ENCODE measurements around the gene SRA1.
"Not testable (repeated sequence)": the region's sequence is repeated elsewhere in the genome, so short reads cannot be mapped to it uniquely, and the experiment has no call there.

The SRA1 gene

GRCh38 chr5:140593070-140593469 lies 35.8 kb upstream of the SRA1 start:
- not testable (repeated sequence) for H3K9me3 ChIP-seq (ENCODE audit: control insufficient read depth, insufficient read depth, low read length); H3K27me3 ChIP-seq (ENCODE audit: control insufficient read depth, insufficient read depth, low read length); H3K27ac ChIP-seq (ENCODE audit: low read depth, low read length); H3K36me3 ChIP-seq (ENCODE audit: control insufficient read depth, insufficient read depth, low read length); H3K4me1 ChIP-seq (ENCODE audit: control insufficient read depth, insufficient read depth, low read length)
- peak overlapping the region; percentile 44 for H3K4me3 ChIP-seq (ENCODE audit: low read depth, low read length)
- 0 out of 2 replicates have a peak overlapping the region, but pooled peaks have one; percentile 40 for H3K9ac ChIP-seq (ENCODE audit: low read depth, low read length)

- no peak overlapping the region for H3K27ac ChIP-seq (ENCODE audit: low read depth, low read length)
- no peaks in the 10 kb centered on the region for H3K36me3 ChIP-seq (ENCODE audit: control insufficient read depth, insufficient read depth, low read length)
- H3K9ac ChIP-seq (ENCODE audit: low read depth, low read length), result no peak overlapping the region
- H3K9me3 ChIP-seq (ENCODE audit: control insufficient read depth, insufficient read depth, low read length), result no peaks in the 10 kb centered on the region
- H3K4me1 ChIP-seq (ENCODE audit: control insufficient read depth, insufficient read depth, low read length), result no peaks in the 10 kb centered on the region
- no peaks in the 10 kb centered on the region for H3K27me3 ChIP-seq (ENCODE audit: control insufficient read depth, insufficient read depth, low read length)
- no peak overlapping the region for H3K4me3 ChIP-seq (ENCODE audit: low read depth, low read length)
Measured at GRCh38 chr5:140591747-140592372, 34.6 kb upstream of the SRA1 start.

- no peak overlapping the region for H3K27ac ChIP-seq (ENCODE audit: low read depth, low read length)
- no peaks in the 10 kb centered on the region for H3K9me3 ChIP-seq (ENCODE audit: control insufficient read depth, insufficient read depth, low read length)
- H3K9ac ChIP-seq (ENCODE audit: low read depth, low read length), result no peak overlapping the region
- no peaks in the 10 kb centered on the region for H3K36me3 ChIP-seq (ENCODE audit: control insufficient read depth, insufficient read depth, low read length)
- no peaks in the 10 kb centered on the region for H3K27me3 ChIP-seq (ENCODE audit: control insufficient read depth, insufficient read depth, low read length)
- H3K4me3 ChIP-seq (ENCODE audit: low read depth, low read length), result no peak overlapping the region
- no peaks in the 10 kb centered on the region for H3K4me1 ChIP-seq (ENCODE audit: control insufficient read depth, insufficient read depth, low read length)
Measured at GRCh38 chr5:140590861-140591260, 33.6 kb upstream of the SRA1 start.

GRCh38 chr5:140588311-140589070 lies 31.2 kb upstream of the SRA1 start:
- no peaks in the 10 kb centered on the region for H3K9me3 ChIP-seq (ENCODE audit: control insufficient read depth, insufficient read depth, low read length)
- no peaks in the 10 kb centered on the region for H3K27me3 ChIP-seq (ENCODE audit: control insufficient read depth, insufficient read depth, low read length)
- no peak overlapping the region for H3K27ac ChIP-seq (ENCODE audit: low read depth, low read length)
- no peak overlapping the region for H3K9ac ChIP-seq (ENCODE audit: low read depth, low read length)
- no peak overlapping the region for H3K4me3 ChIP-seq (ENCODE audit: low read depth, low read length)
- no peaks in the 10 kb centered on the region for H3K4me1 ChIP-seq (ENCODE audit: control insufficient read depth, insufficient read depth, low read length)
- no peaks in the 10 kb centered on the region for H3K36me3 ChIP-seq (ENCODE audit: control insufficient read depth, insufficient read depth, low read length)

GRCh38 chr5:140587495-140587894 lies 30.2 kb upstream of the SRA1 start:
- Histone ChIP-seq H3K36me3 (ENCODE audit: control insufficient read depth, insufficient read depth, low read length) (no peaks in the 10 kb centered on the region), H3K4me3 (ENCODE audit: low read depth, low read length) (no peak overlapping the region), H3K4me1 (ENCODE audit: control insufficient read depth, insufficient read depth, low read length) (no peaks in the 10 kb centered on the region), H3K27ac (ENCODE audit: low read depth, low read length) (no peak overlapping the region), H3K27me3 (ENCODE audit: control insufficient read depth, insufficient read depth, low read length) (no peaks in the 10 kb centered on the region), H3K9ac (ENCODE audit: low read depth, low read length) (no peak overlapping the region), H3K9me3 (ENCODE audit: control insufficient read depth, insufficient read depth, low read length) (no peaks in the 10 kb centered on the region)

- H3K36me3 ChIP-seq (ENCODE audit: control insufficient read depth, insufficient read depth, low read length); H3K4me1 ChIP-seq (ENCODE audit: control insufficient read depth, insufficient read depth, low read length); H3K9ac ChIP-seq (ENCODE audit: low read depth, low read length); H3K9me3 ChIP-seq (ENCODE audit: control insufficient read depth, insufficient read depth, low read length); H3K27ac ChIP-seq (ENCODE audit: low read depth, low read length); H3K4me3 ChIP-seq (ENCODE audit: low read depth, low read length); H3K27me3 ChIP-seq (ENCODE audit: control insufficient read depth, insufficient read depth, low read length): not testable (repeated sequence)
Measured at GRCh38 chr5:140579188-140579747, 22.0 kb upstream of the SRA1 start.

GRCh38 chr5:140576776-140577201 lies 19.5 kb upstream of the SRA1 start:
- Histone ChIP-seq H3K4me3 (ENCODE audit: low read depth, low read length) (no peak overlapping the region), H3K4me1 (ENCODE audit: control insufficient read depth, insufficient read depth, low read length) (no peaks in the 10 kb centered on the region), H3K9ac (ENCODE audit: low read depth, low read length) (no peak overlapping the region), H3K9me3 (ENCODE audit: control insufficient read depth, insufficient read depth, low read length) (no peaks in the 10 kb centered on the region), H3K27me3 (ENCODE audit: control insufficient read depth, insufficient read depth, low read length) (no peaks in the 10 kb centered on the region), H3K27ac (ENCODE audit: low read depth, low read length) (no peak overlapping the region), H3K36me3 (ENCODE audit: control insufficient read depth, insufficient read depth, low read length) (no peaks in the 10 kb centered on the region)

GRCh38 chr5:140575309-140575708 lies 18.0 kb upstream of the SRA1 start:
- H3K27ac ChIP-seq (ENCODE audit: low read depth, low read length), result no peak overlapping the region
- H3K4me1 ChIP-seq (ENCODE audit: control insufficient read depth, insufficient read depth, low read length), result no peaks in the 10 kb centered on the region
- H3K36me3 ChIP-seq (ENCODE audit: control insufficient read depth, insufficient read depth, low read length), result no peaks in the 10 kb centered on the region
- no peak overlapping the region for H3K9ac ChIP-seq (ENCODE audit: low read depth, low read length)
- H3K27me3 ChIP-seq (ENCODE audit: control insufficient read depth, insufficient read depth, low read length), result no peaks in the 10 kb centered on the region
- H3K9me3 ChIP-seq (ENCODE audit: control insufficient read depth, insufficient read depth, low read length), result no peaks in the 10 kb centered on the region
- no peak overlapping the region for H3K4me3 ChIP-seq (ENCODE audit: low read depth, low read length)

GRCh38 chr5:140574165-140574564 lies 16.9 kb upstream of the SRA1 start:
- H3K4me3 ChIP-seq (ENCODE audit: low read depth, low read length), result no peak overlapping the region
- no peaks in the 10 kb centered on the region for H3K27me3 ChIP-seq (ENCODE audit: control insufficient read depth, insufficient read depth, low read length)
- H3K9me3 ChIP-seq (ENCODE audit: control insufficient read depth, insufficient read depth, low read length), result no peaks in the 10 kb centered on the region
- H3K27ac ChIP-seq (ENCODE audit: low read depth, low read length), result no peak overlapping the region
- H3K9ac ChIP-seq (ENCODE audit: low read depth, low read length), result no peak overlapping the region
- H3K4me1 ChIP-seq (ENCODE audit: control insufficient read depth, insufficient read depth, low read length), result no peaks in the 10 kb centered on the region
- H3K36me3 ChIP-seq (ENCODE audit: control insufficient read depth, insufficient read depth, low read length), result no peaks in the 10 kb centered on the region

GRCh38 chr5:140573683-140574082 lies 16.4 kb upstream of the SRA1 start:
- H3K36me3 ChIP-seq (ENCODE audit: control insufficient read depth, insufficient read depth, low read length), result no peaks in the 10 kb centered on the region
- no peak overlapping the region for H3K27ac ChIP-seq (ENCODE audit: low read depth, low read length)
- H3K4me3 ChIP-seq (ENCODE audit: low read depth, low read length), result no peak overlapping the region
- H3K9ac ChIP-seq (ENCODE audit: low read depth, low read length), result no peak overlapping the region
- no peaks in the 10 kb centered on the region for H3K4me1 ChIP-seq (ENCODE audit: control insufficient read depth, insufficient read depth, low read length)
- no peaks in the 10 kb centered on the region for H3K27me3 ChIP-seq (ENCODE audit: control insufficient read depth, insufficient read depth, low read length)
- H3K9me3 ChIP-seq (ENCODE audit: control insufficient read depth, insufficient read depth, low read length), result no peaks in the 10 kb centered on the region

- no peak overlapping the region for H3K9ac ChIP-seq (ENCODE audit: low read depth, low read length)
Measured at GRCh38 chr5:140571105-140571504, 13.8 kb upstream of the SRA1 start.

More at GRCh38 chr5:140571105-140571504, 13.8 kb upstream of the SRA1 start:
- no peak overlapping the region for H3K4me3 ChIP-seq (ENCODE audit: low read depth, low read length)
- H3K9me3 ChIP-seq (ENCODE audit: control insufficient read depth, insufficient read depth, low read length), result no peaks in the 10 kb centered on the region
- no peaks in the 10 kb centered on the region for H3K4me1 ChIP-seq (ENCODE audit: control insufficient read depth, insufficient read depth, low read length)
- no peaks in the 10 kb centered on the region for H3K27me3 ChIP-seq (ENCODE audit: control insufficient read depth, insufficient read depth, low read length)
- peaks cover 22% of the 10 kb centered on the region for H3K36me3 ChIP-seq (ENCODE audit: control insufficient read depth, insufficient read depth, low read length)
- H3K27ac ChIP-seq (ENCODE audit: low read depth, low read length), result no peak overlapping the region
